ENCODE data around the gene KDM6B.
A peak's percentile ranks its signal among the peaks of the same experiment; 100 is the strongest.

Gene KDM6B

DNA sequence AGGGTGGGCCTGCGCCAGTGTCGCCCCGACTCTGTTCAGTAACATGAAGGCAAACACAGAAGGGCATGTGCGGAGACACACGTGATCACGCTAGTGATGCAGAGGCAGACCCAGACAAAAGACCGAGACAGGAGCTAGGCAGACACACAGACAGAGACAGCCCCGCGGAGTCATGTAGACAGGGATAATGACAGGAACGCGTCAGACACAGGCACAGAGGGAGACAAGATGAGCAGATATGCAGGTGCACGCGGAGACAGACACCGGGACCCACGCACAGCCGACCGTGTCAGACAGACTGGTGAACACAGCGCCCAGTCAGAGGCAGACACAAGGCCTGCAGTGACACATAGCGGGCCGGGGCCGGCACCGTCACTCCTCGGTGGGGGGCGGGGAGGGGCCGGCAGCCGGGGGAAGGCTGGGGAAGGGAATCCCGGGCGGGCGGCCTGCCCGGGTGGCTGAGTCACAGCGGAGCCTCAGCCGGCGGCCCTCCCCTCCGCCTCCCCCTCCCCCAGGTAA lies 7.4 kb downstream of the KDM6B start:
- DNase-seq (ENCODE audit: low read depth), result peak; percentile 94

DNA sequence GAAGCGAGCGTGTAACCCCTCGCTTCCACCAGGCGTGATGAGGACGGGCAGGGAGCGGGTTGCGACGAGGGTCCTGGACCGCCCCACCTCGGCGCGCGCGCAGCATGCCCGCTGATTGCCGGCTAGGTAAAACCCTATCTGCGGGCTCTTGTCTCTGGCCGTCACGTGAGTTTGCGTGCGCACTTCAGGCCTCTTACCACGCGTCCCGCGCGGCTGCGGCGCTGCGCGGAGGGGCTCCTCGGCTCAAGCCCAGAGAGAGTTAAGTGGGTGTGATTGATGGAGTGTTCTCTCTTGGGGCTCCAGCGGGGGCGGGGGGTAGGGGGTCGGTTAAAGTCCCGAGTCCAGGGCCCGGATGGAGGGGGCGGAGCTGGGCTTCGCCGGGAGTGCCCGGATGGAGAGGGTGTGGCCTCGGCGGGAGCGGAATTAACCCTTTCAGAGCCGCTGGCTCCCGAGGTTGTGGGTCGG lies 7.9 kb downstream of the KDM6B start:
- peak; percentile 77 for DNase-seq (ENCODE audit: low read depth)

DNA sequence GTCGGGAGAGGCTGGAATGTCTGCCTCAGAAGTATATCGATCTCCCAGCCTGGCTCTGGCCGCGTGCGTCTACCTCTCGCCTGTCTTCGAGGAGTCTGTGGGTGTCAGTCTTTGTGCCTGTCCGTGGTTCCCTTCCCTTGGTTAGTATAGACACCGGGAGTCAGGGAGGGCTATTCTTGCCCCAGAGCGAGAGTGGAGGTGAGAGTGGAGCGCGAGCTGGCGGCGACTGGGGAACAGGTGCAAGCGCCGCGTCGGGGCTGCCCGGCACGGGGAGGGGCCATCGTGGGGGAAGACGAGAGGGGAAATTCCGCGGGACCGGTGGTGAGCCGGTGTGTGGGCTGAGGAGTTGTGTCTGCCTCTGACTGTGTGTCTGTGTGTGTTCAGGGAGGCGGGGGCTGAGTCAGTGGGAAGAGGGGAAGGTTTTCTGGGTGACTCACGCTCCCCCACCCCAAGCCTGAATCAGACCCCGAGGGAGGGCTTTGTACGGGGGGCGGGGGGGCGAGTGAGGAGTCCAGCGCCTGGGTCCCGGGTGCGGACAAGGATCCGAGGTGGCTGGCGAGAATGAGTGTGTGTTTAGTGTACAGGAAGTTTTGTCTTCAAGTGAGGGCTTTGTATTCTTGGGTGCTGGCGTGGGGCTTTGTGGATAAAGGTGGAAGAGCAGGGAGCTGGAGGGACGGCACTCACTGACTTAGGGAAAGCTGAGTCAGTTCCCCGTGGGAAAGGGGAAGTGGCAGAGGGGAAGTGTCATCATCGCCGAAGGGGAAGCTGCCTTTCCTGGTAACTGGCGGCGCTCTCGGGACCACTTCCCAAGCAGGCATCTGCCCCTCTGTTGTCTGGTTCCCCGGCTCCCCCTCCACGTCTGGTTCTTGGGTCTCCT lies 8.6 kb downstream of the KDM6B start:
- DNase-seq (ENCODE audit: low read depth), result peak; percentile 95

GRCh38 chr17:7843257-7843535 lies 9.2 kb downstream of the KDM6B start:
- DNase-seq (ENCODE audit: low read depth), result no peak

DNA sequence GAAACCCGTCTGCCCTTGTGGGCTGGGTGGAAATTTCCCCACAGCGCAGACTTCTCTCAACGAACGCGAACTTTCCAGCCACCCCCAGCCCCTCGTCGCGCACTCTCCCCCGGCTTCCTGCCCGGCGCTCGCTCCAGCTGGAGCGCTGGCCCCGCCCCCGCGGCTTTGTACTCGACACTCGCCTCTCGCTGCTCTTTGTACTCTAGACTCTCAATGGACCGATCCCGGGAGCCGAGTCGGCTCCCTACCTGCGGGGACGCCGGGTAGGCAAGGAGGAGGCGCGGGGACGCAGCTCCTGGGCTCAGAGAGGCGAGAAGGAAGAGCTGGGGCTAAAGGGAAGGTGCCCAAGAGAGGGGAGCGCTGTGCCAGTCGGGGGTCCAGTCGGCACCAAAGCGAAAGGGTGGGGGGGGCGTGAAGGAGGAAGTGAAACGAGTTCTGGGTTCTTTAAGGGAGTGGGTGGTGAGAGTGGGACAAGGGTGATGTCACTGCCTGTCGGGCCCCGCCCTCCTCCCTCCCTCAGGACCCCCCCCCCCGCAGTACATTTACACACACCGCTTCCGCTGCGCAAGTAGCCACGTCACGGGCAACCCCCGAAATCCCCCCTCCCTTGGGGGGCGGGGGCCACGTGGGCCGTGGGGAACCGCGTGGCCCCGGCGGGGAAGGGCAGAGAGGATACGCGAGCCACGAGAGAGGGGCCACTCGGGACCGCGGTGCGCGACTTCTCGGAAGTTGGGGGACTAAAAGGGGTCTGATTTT lies 9.7 kb downstream of the KDM6B start:
- DNase-seq (ENCODE audit: low read depth), result peak; percentile 90

- peak; percentile 76 for DNase-seq (ENCODE audit: low read depth)
Observed at GRCh38 chr17:7844292-7845154, 10.5 kb downstream of the KDM6B start.

DNA sequence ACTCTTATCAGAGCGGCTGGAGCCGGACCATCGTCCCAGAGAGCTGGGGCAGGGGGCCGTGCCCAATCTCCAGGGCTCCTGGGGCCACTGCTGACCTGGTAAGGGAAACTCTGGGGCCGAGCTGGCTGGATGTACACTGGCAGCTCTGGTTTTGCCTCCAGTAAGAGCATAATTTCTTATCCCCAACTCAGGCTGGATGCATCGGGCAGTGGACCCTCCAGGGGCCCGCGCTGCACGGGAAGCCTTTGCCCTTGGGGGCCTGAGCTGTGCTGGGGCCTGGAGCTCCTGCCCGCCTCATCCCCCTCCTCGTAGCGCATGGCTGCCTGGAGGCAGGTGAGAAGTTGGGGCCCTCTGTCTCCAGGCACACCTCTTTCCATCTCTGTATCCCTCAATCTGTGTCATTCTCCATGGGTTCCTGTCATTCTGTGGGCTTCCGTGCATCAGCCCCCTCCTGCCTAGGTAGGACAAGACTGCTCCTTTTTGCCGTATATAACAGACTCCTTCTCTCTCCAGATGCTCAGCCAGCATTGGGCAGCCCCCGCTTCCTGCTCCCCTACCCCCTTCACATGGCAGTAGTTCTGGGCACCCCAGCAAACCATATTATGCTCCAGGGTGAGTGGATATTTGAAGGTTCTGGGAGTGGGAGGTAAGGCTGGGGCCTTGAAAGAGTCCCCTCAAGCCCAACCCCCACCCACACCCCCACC lies 11.5 kb downstream of the KDM6B start:
- DNase-seq (ENCODE audit: low read depth), result no peak

- DNase-seq (ENCODE audit: low read depth), result no peak
Observed at GRCh38 chr17:7846063-7846735, 12.2 kb downstream of the KDM6B start.

- no peak for DNase-seq (ENCODE audit: low read depth)
Observed at GRCh38 chr17:7846765-7847661, 13.0 kb downstream of the KDM6B start.

DNA sequence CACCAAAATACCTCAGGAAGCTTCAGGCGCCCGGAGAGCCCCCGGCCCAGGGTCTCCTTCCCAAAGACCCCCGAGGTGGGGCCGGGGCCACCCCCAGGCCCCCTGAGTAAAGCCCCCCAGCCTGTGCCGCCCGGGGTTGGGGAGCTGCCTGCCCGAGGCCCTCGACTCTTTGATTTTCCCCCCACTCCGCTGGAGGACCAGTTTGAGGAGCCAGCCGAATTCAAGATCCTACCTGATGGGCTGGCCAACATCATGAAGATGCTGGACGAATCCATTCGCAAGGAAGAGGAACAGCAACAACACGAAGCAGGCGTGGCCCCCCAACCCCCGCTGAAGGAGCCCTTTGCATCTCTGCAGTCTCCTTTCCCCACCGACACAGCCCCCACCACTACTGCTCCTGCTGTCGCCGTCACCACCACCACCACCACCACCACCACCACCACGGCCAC lies 14.1 kb downstream of the KDM6B start:
- no peak for DNase-seq (ENCODE audit: low read depth)

DNA sequence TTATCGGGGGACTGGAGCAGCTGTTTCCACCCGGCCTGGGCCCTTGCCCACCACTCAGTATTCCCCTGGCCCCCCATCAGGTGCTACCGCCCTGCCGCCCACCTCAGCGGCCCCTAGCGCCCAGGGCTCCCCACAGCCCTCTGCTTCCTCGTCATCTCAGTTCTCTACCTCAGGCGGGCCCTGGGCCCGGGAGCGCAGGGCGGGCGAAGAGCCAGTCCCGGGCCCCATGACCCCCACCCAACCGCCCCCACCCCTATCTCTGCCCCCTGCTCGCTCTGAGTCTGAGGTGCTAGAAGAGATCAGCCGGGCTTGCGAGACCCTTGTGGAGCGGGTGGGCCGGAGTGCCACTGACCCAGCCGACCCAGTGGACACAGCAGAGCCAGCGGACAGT lies 14.7 kb downstream of the KDM6B start:
- no peak for DNase-seq (ENCODE audit: low read depth)

- no peak for DNase-seq (ENCODE audit: low read depth)
Observed at GRCh38 chr17:7849130-7849750, 15.2 kb downstream of the KDM6B start.

- no peak for DNase-seq (ENCODE audit: low read depth)
Observed at GRCh38 chr17:7849751-7850504, 15.9 kb downstream of the KDM6B start.

- no peak for DNase-seq (ENCODE audit: low read depth)
Observed at GRCh38 chr17:7850701-7851437, 16.9 kb downstream of the KDM6B start.

DNA sequence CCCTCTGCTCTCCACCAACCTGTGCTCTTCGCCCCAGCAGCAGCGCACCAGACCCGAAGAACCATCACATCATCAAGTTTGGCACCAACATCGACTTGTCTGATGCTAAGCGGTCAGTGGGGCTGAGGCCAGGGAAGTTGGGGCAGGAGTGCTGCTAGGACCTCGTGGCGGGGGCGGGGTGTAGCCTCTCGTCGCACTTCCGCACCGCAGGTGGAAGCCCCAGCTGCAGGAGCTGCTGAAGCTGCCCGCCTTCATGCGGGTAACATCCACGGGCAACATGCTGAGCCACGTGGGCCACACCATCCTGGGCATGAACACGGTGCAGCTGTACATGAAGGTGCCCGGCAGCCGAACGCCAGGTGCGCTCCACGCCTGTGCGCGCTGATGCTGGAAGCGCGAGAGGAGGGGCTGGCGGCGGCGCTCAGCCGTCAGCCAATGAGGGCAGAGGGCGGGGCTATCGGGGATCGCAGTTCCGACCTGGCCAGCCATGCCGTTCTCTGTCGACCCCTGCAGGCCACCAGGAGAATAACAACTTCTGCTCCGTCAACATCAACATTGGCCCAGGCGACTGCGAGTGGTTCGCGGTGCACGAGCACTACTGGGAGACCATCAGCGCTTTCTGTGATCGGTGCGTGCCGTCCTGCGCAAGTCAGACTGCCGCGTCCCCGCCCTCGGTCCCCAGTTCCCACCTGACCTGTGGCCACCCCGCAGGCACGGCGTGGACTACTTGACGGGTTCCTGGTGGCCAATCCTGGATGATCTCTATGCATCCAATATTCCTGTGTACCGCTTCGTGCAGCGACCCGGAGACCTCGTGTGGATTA lies 17.6 kb downstream of the KDM6B start:
- DNase-seq (ENCODE audit: low read depth), result peak; percentile 94

DNA sequence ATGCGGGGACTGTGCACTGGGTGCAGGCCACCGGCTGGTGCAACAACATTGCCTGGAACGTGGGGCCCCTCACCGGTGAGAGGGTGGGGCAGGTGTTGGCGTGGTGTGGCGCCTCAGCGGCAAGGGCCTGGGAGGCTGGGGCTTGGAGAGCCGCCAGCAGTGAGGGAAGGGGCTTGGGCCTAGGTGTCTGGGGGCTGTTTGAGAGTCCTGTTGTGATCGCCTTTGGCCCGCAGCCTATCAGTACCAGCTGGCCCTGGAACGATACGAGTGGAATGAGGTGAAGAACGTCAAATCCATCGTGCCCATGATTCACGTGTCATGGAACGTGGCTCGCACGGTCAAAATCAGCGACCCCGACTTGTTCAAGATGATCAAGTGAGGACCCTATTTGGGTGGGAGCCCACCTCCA lies 18.2 kb downstream of the KDM6B start:
- no peak for DNase-seq (ENCODE audit: low read depth)
